ENCODE results near the gene STK10. TPM values are rescaled to one million over a fixed set of nuclear protein-coding genes. Genes with fewer than 3 reads are reported as not detected.

The STK10 gene
- polyA plus RNA-seq, 2 of the 4 experiments (the other 2 are of a cell fraction), result 4.3 to 13.1 TPM

GRCh38 chr5:172071309-172071875, 116.6 kb downstream of the STK10 start (continued):
- no peak for TF ChIP-seq FOSL2 (IDR thresholded peaks at IDR 0.05)
- no peak for TF ChIP-seq FOSL2 (CRISPR knock-in tag; IDR thresholded peaks at IDR 0.05)

GRCh38 chr5:172065431-172066065, 122.5 kb downstream of the STK10 start:
- WGBS (ENCODE audit: missing lambda C conversion rate), result 90% methylated on average over 6 of the region's 7 CpGs
- Histone ChIP-seq H3K4me3 (no peak overlapping the region), H3K9me3 (no peaks in the 10 kb centered on the region), H3K4me2 (no peak overlapping the region), H3K27ac (no peak overlapping the region), H3K4me1 (no peaks in the 10 kb centered on the region)
- no peak for FAIRE-seq
- ChIA-PET POLR2A (no interaction called here), CTCF (interaction anchor here (1.0 to 3.2 kb wide), 3 partner anchors 41 to 153 kb away, joined by 3 to 11 read pairs (median 3); partner anchors contain the start of gene STK10)
- no peak for TF ChIP-seq MAZ (IDR thresholded peaks at IDR 0.05; ENCODE audit: borderline replicate concordance, low read depth, low read length)
- no peak for TF ChIP-seq HDAC2 (IDR thresholded peaks at IDR 0.05)
- no peak for TF ChIP-seq BCL3 (IDR thresholded peaks at IDR 0.05)
- TF ChIP-seq RCOR1 (IDR thresholded peaks at IDR 0.05; ENCODE audit: low read depth, low read length), result no peak
- no peak for TF ChIP-seq ATOH8 (CRISPR knock-in tag; IDR thresholded peaks at IDR 0.05; ENCODE audit: low read depth)
- no peak for TF ChIP-seq CHD4 (IDR thresholded peaks at IDR 0.05; ENCODE audit: borderline replicate concordance)
- no peak for TF ChIP-seq CTCF (IDR thresholded peaks at IDR 0.05)
- no peak for TF ChIP-seq PHF8 (IDR thresholded peaks at IDR 0.05; ENCODE audit: borderline replicate concordance, low read depth)
- no peak for TF ChIP-seq SREBF2 (IDR thresholded peaks at IDR 0.05)
- TF ChIP-seq JUNB (IDR thresholded peaks at IDR 0.05), result no peak
- no peak for TF ChIP-seq JUN (IDR thresholded peaks at IDR 0.05)
- no peak for TF ChIP-seq CBX8 (IDR thresholded peaks at IDR 0.05)
- TF ChIP-seq CHD2 (IDR thresholded peaks at IDR 0.05; ENCODE audit: low read length, partially characterized antibody), result no peak
- TF ChIP-seq ZNF302 (CRISPR knock-in tag; IDR thresholded peaks at IDR 0.05), result no peak
- TF ChIP-seq GATA3 (IDR thresholded peaks at IDR 0.05; ENCODE audit: borderline replicate concordance), result no peak
- no peak for TF ChIP-seq POLR2AphosphoS2 (conservative IDR thresholded peaks at IDR 0.05; ENCODE audit: low read length)
- TF ChIP-seq RARB (CRISPR knock-in tag; IDR thresholded peaks at IDR 0.05), result no peak
- no peak for TF ChIP-seq EHMT2 (IDR thresholded peaks at IDR 0.05; ENCODE audit: low read depth)
- TF ChIP-seq FOXS1 (CRISPR knock-in tag; IDR thresholded peaks at IDR 0.05), result no peak
- DNase-seq (ENCODE audit: low read depth in 1 of 2, low spot score in 1 of 2), result no peak
- ATAC-seq, result no peak

- Histone ChIP-seq H3K27ac (no peak overlapping the region), H3K9me3 (no peaks in the 10 kb centered on the region), H3K4me1 (no peaks in the 10 kb centered on the region), H3K4me3 (no peak overlapping the region), H3K4me2 (no peak overlapping the region)
- ChIA-PET POLR2A (no interaction called here), CTCF (interaction anchor here (0.8 to 3.2 kb wide), 3 partner anchors 19 to 153 kb away, joined by 3 to 11 read pairs (median 6); partner anchors contain the start of gene STK10)
- WGBS (ENCODE audit: missing lambda C conversion rate), result 94% methylated on average over 9 of the region's 9 CpGs
- no peak for ATAC-seq
- TF ChIP-seq MAX (IDR thresholded peaks at IDR 0.05) (no peak), ZSCAN20 (CRISPR knock-in tag; IDR thresholded peaks at IDR 0.05) (no peak), TP53 (CRISPR knock-in tag; IDR thresholded peaks at IDR 0.05) (no peak)
- no peak for FAIRE-seq
- no peak for DNase-seq (ENCODE audit: low read depth in 1 of 2, low spot score in 1 of 2)
These were observed 123.3 kb downstream of the STK10 start for GRCh38 chr5:172064766-172065165.
